Esophagus squamous epithelium (tissue), 4 donors: ENCODE results near the gene DDIAS.

Source experiments
- CTCF ChIP-seq, 6 experiments: fragments of 450-650 bp in 4 of 6; fragments of 200-600 bp in 2 of 6; sonication (generic) in 2 of 6; IDR thresholded peaks; one replicate each; pipeline ENCODE4 v1.5.1; 2016 to 2019; ENCODE audit warnings: antibody characterized with exemption in 6 of 6, mild to moderate bottlenecking in 4 of 6, moderate library complexity in 4 of 6
- POLR2A ChIP-seq, 4 donors: fragments of 450-650 bp; IDR thresholded peaks; one replicate each; pipeline ENCODE4 v1.6.1; 2017; ENCODE audit warnings: antibody characterized with exemption in 4 of 4, mild to moderate bottlenecking in 4 of 4, moderate library complexity in 3 of 4

- TF ChIP-seq CTCF (IDR thresholded peaks at IDR 0.05) (no peak), POLR2A (IDR thresholded peaks at IDR 0.05) (no peak)
Observed at GRCh38 chr11:82960779-82961143, 59.2 kb downstream of the DDIAS start.
